ENCODE measurements around the gene ANKRD35. TPM values are rescaled to one million over a fixed set of nuclear protein-coding genes. Genes with fewer than 3 reads are reported as not detected.

The ANKRD35 gene
- total RNA-seq, 1 experiment from 2014 or later = 2.7 TPM

DNA sequence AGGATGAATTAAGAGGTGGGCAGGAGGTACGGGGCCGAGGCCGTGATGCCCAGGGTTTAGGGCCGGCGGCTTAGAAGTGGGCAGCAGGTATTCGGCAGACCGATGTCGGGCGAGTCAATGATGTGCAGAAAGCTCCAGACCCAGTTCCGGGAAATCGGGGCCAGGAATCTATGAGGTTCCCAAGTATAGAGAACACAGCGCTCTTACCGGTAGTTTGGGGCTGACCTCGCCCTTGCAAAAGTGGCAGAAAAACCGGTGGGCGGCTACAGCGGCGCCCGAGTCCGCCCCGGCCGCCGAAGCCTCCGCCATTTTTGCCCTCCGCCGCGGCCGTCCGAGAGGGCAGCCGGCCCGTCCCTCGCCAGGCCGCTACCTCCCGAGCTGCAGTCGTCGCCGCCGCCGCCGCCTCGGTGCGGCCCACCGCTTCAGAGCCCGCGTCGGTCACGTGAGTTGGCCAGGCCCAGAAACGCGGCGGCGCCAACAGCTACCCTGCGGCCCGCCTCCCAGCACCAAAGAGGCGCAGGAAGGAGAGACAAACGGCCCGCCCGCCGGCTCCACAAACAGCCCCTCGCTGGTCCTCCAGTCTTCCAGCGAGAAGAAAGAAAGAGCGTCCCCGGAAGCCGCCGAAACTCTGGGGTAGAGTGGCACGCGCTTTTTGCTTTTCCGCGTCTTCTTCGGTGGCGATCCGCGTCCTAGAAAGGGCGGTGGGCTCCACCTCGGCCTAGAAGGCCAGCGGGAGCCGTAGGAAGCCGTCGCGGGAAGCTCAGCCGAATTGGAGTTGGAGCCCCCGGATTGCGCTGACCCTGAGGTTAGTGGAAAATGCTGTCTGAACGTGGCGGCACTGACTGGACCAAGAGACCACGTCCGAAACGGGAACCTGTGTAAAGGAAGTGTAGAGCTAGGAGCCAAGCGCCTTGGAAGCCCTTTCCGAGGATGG, 61.8 kb downstream of the ANKRD35 start, which contains the start of the genes POLR3C and RNF115 (continued):
- TF ChIP-seq, protein P1, sequence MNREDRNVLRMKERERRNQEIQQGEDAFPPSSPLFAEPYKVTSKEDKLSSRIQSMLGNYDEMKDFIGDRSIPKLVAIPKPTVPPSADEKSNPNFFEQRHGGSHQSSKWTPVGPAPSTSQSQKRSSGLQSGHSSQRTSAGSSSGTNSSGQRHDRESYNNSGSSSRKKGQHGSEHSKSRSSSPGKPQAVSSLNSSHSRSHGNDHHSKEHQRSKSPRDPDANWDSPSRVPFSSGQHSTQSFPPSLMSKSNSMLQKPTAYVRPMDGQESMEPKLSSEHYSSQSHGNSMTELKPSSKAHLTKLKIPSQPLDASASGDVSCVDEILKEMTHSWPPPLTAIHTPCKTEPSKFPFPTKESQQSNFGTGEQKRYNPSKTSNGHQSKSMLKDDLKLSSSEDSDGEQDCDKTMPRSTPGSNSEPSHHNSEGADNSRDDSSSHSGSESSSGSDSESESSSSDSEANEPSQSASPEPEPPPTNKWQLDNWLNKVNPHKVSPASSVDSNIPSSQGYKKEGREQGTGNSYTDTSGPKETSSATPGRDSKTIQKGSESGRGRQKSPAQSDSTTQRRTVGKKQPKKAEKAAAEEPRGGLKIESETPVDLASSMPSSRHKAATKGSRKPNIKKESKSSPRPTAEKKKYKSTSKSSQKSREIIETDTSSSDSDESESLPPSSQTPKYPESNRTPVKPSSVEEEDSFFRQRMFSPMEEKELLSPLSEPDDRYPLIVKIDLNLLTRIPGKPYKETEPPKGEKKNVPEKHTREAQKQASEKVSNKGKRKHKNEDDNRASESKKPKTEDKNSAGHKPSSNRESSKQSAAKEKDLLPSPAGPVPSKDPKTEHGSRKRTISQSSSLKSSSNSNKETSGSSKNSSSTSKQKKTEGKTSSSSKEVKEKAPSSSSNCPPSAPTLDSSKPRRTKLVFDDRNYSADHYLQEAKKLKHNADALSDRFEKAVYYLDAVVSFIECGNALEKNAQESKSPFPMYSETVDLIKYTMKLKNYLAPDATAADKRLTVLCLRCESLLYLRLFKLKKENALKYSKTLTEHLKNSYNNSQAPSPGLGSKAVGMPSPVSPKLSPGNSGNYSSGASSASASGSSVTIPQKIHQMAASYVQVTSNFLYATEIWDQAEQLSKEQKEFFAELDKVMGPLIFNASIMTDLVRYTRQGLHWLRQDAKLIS (CRISPR knock-in tag; IDR thresholded peaks at IDR 0.05; ENCODE audit: borderline replicate concordance) = no peak
- TF ChIP-seq, protein P2, sequence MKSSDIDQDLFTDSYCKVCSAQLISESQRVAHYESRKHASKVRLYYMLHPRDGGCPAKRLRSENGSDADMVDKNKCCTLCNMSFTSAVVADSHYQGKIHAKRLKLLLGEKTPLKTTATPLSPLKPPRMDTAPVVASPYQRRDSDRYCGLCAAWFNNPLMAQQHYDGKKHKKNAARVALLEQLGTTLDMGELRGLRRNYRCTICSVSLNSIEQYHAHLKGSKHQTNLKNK (CRISPR knock-in tag; IDR thresholded peaks at IDR 0.05) = no peak
- TF ChIP-seq, protein P3, sequence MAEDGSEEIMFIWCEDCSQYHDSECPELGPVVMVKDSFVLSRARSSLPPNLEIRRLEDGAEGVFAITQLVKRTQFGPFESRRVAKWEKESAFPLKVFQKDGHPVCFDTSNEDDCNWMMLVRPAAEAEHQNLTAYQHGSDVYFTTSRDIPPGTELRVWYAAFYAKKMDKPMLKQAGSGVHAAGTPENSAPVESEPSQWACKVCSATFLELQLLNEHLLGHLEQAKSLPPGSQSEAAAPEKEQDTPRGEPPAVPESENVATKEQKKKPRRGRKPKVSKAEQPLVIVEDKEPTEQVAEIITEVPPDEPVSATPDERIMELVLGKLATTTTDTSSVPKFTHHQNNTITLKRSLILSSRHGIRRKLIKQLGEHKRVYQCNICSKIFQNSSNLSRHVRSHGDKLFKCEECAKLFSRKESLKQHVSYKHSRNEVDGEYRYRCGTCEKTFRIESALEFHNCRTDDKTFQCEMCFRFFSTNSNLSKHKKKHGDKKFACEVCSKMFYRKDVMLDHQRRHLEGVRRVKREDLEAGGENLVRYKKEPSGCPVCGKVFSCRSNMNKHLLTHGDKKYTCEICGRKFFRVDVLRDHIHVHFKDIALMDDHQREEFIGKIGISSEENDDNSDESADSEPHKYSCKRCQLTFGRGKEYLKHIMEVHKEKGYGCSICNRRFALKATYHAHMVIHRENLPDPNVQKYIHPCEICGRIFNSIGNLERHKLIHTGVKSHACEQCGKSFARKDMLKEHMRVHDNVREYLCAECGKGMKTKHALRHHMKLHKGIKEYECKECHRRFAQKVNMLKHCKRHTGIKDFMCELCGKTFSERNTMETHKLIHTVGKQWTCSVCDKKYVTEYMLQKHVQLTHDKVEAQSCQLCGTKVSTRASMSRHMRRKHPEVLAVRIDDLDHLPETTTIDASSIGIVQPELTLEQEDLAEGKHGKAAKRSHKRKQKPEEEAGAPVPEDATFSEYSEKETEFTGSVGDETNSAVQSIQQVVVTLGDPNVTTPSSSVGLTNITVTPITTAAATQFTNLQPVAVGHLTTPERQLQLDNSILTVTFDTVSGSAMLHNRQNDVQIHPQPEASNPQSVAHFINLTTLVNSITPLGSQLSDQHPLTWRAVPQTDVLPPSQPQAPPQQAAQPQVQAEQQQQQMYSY (CRISPR knock-in tag; IDR thresholded peaks at IDR 0.05) = no peak
- TF ChIP-seq ZNF263 (CRISPR knock-in tag; IDR thresholded peaks at IDR 0.05; ENCODE audit: low read depth) (no peak), CREB1 (CRISPR knock-in tag; IDR thresholded peaks at IDR 0.05) (no peak), GRHL2 (CRISPR knock-in tag; IDR thresholded peaks at IDR 0.05; ENCODE audit: insufficient replicate concordance, severe bottlenecking) (no peak), KAT7 (CRISPR knock-in tag; IDR thresholded peaks at IDR 0.05; ENCODE audit: borderline replicate concordance) (0 out of 2 replicates have a peak, but pooled peaks have one; percentile 56), ZNF416 (CRISPR knock-in tag; IDR thresholded peaks at IDR 0.05) (no peak), ZNF317 (CRISPR knock-in tag; IDR thresholded peaks at IDR 0.05; ENCODE audit: borderline replicate concordance, low read depth) (no peak), RELA (CRISPR knock-in tag; IDR thresholded peaks at IDR 0.05; ENCODE audit: borderline replicate concordance) (no peak), TEAD4 (CRISPR knock-in tag; IDR thresholded peaks at IDR 0.05) (no peak), CBFB (CRISPR knock-in tag; IDR thresholded peaks at IDR 0.05; ENCODE audit: low read depth) (no peak; the same call in 1 of the 2 replicates), TP53 (CRISPR knock-in tag; IDR thresholded peaks at IDR 0.05) (no peak), ETV6 (CRISPR knock-in tag; IDR thresholded peaks at IDR 0.05) (peak; percentile 79)
- TF ChIP-seq, protein P4, sequence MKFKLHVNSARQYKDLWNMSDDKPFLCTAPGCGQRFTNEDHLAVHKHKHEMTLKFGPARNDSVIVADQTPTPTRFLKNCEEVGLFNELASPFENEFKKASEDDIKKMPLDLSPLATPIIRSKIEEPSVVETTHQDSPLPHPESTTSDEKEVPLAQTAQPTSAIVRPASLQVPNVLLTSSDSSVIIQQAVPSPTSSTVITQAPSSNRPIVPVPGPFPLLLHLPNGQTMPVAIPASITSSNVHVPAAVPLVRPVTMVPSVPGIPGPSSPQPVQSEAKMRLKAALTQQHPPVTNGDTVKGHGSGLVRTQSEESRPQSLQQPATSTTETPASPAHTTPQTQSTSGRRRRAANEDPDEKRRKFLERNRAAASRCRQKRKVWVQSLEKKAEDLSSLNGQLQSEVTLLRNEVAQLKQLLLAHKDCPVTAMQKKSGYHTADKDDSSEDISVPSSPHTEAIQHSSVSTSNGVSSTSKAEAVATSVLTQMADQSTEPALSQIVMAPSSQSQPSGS (CRISPR knock-in tag; IDR thresholded peaks at IDR 0.05; ENCODE audit: borderline replicate concordance, low read depth) = no peak
- TF ChIP-seq, protein P5, sequence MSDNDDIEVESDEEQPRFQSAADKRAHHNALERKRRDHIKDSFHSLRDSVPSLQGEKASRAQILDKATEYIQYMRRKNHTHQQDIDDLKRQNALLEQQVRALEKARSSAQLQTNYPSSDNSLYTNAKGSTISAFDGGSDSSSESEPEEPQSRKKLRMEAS (CRISPR knock-in tag; IDR thresholded peaks at IDR 0.05) = peak; percentile 86
- TF ChIP-seq, protein P6, sequence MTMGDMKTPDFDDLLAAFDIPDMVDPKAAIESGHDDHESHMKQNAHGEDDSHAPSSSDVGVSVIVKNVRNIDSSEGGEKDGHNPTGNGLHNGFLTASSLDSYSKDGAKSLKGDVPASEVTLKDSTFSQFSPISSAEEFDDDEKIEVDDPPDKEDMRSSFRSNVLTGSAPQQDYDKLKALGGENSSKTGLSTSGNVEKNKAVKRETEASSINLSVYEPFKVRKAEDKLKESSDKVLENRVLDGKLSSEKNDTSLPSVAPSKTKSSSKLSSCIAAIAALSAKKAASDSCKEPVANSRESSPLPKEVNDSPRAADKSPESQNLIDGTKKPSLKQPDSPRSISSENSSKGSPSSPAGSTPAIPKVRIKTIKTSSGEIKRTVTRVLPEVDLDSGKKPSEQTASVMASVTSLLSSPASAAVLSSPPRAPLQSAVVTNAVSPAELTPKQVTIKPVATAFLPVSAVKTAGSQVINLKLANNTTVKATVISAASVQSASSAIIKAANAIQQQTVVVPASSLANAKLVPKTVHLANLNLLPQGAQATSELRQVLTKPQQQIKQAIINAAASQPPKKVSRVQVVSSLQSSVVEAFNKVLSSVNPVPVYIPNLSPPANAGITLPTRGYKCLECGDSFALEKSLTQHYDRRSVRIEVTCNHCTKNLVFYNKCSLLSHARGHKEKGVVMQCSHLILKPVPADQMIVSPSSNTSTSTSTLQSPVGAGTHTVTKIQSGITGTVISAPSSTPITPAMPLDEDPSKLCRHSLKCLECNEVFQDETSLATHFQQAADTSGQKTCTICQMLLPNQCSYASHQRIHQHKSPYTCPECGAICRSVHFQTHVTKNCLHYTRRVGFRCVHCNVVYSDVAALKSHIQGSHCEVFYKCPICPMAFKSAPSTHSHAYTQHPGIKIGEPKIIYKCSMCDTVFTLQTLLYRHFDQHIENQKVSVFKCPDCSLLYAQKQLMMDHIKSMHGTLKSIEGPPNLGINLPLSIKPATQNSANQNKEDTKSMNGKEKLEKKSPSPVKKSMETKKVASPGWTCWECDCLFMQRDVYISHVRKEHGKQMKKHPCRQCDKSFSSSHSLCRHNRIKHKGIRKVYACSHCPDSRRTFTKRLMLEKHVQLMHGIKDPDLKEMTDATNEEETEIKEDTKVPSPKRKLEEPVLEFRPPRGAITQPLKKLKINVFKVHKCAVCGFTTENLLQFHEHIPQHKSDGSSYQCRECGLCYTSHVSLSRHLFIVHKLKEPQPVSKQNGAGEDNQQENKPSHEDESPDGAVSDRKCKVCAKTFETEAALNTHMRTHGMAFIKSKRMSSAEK (CRISPR knock-in tag; IDR thresholded peaks at IDR 0.05; ENCODE audit: borderline replicate concordance) = no peak
- TF ChIP-seq, protein P7, sequence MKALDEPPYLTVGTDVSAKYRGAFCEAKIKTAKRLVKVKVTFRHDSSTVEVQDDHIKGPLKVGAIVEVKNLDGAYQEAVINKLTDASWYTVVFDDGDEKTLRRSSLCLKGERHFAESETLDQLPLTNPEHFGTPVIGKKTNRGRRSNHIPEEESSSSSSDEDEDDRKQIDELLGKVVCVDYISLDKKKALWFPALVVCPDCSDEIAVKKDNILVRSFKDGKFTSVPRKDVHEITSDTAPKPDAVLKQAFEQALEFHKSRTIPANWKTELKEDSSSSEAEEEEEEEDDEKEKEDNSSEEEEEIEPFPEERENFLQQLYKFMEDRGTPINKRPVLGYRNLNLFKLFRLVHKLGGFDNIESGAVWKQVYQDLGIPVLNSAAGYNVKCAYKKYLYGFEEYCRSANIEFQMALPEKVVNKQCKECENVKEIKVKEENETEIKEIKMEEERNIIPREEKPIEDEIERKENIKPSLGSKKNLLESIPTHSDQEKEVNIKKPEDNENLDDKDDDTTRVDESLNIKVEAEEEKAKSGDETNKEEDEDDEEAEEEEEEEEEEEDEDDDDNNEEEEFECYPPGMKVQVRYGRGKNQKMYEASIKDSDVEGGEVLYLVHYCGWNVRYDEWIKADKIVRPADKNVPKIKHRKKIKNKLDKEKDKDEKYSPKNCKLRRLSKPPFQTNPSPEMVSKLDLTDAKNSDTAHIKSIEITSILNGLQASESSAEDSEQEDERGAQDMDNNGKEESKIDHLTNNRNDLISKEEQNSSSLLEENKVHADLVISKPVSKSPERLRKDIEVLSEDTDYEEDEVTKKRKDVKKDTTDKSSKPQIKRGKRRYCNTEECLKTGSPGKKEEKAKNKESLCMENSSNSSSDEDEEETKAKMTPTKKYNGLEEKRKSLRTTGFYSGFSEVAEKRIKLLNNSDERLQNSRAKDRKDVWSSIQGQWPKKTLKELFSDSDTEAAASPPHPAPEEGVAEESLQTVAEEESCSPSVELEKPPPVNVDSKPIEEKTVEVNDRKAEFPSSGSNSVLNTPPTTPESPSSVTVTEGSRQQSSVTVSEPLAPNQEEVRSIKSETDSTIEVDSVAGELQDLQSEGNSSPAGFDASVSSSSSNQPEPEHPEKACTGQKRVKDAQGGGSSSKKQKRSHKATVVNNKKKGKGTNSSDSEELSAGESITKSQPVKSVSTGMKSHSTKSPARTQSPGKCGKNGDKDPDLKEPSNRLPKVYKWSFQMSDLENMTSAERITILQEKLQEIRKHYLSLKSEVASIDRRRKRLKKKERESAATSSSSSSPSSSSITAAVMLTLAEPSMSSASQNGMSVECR (CRISPR knock-in tag; IDR thresholded peaks at IDR 0.05; ENCODE audit: borderline replicate concordance) = no peak; the same call in 1 of the 2 replicates

Measured in WTC11 (cell line).